Measurements from ENCODE around the gene MTHFD2L.
"Not testable (repeated sequence)": the region's sequence is repeated elsewhere in the genome, so short reads cannot be mapped to it uniquely, and the experiment has no call there.

Gene MTHFD2L

DNA sequence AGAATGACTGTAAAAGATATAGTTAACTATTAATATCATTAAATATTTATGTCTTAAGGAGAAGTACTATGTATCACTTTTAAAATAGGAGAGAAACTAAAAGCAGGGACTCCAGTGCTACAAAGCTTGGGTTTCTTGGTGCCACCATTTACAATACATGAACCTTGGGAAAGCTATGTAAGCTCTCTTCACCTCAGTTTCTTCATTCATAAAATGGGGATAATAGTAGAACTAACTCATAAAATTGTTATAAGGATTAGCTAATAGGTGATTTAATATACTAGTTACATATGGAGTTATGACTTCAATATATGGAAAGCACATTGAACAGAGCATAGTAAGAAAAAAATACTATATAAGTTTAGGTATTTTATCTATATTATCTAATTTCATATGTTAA lies 174.0 kb downstream of the MTHFD2L start:
- no peaks in the 10 kb centered on the region for H3K4me1 ChIP-seq

DNA sequence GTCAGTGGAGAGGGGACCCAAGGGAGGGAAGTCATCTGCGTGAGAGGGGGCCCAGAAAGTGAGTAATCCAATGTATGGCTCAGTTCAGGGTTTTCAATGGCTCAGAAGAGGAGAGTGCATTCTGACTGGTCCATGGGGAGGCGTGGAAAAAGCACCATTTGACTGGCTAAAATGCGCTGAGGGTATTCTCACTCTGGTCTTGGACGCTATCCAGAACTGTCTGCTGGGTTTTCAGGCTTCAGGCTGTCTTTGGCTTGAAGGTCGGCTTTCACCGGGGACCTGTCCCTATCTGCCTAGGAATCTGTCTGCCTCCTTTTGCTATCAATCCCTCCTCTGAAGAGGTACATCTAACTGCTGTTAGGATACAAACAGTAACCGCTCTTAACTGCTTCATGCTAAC lies 176.7 kb downstream of the MTHFD2L start:
- H3K4me3 ChIP-seq (ENCODE audit: low read depth, low read length): no peak overlapping the region
- H3K36me3 ChIP-seq: no peaks in the 10 kb centered on the region
- no peaks in the 10 kb centered on the region for H3K9me3 ChIP-seq
- no peaks in the 10 kb centered on the region for H3K4me1 ChIP-seq
- no peak for DNase-seq
- peaks cover 7% of the 10 kb centered on the region for H3K27me3 ChIP-seq
- no peak for TF ChIP-seq CTCF (IDR thresholded peaks at IDR 0.05; ENCODE audit: low read depth, low read length)

More for the DNA sequence above, 174.0 kb downstream of the MTHFD2L start:
- Histone ChIP-seq H3K4me3 (ENCODE audit: low read depth, low read length) (no peak overlapping the region), H3K36me3 (no peaks in the 10 kb centered on the region), H3K9me3 (no peaks in the 10 kb centered on the region), H3K27me3 (peaks cover 7% of the 10 kb centered on the region)
- no peak for TF ChIP-seq CTCF (IDR thresholded peaks at IDR 0.05; ENCODE audit: low read depth, low read length)
- no peak for DNase-seq

DNA sequence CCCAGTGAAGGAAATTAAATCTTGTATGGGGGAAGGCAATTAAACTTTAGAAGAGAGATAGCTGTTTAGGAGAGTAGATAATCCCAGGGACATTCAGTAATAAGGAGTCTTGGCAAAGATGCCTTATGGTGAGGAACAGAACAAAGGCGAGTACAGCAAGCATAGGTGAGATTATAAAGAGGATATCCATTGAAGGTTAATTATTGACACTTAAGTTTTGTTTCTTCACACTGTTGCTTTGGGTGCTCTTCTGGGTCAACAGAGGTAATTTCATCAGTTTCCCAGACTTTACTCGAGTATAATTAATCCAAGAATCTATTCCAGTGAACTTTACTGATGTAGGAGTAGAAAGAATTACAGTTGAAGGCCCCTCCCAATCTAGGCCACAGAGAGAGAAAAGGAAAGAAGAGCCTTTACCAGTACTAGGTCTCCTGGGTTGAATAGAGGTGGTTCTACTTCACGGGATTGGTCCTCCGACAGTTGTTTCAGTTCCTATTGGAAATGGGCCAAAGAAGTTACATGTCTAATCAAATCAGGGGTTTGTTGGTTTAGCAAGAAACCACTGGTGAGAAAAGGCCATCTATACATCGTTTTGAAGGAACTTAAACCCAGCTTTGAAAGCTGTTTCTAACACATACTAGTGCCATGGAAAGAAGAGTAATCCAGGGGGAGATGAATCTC lies 177.6 kb downstream of the MTHFD2L start:
- no peaks in the 10 kb centered on the region for H3K36me3 ChIP-seq
- peaks cover 7% of the 10 kb centered on the region for H3K27me3 ChIP-seq
- no peaks in the 10 kb centered on the region for H3K4me1 ChIP-seq
- H3K9me3 ChIP-seq: no peaks in the 10 kb centered on the region
- no peak overlapping the region for H3K4me3 ChIP-seq (ENCODE audit: low read depth, low read length)
- no peak for DNase-seq
- no peak for TF ChIP-seq CTCF (IDR thresholded peaks at IDR 0.05; ENCODE audit: low read depth, low read length)

DNA sequence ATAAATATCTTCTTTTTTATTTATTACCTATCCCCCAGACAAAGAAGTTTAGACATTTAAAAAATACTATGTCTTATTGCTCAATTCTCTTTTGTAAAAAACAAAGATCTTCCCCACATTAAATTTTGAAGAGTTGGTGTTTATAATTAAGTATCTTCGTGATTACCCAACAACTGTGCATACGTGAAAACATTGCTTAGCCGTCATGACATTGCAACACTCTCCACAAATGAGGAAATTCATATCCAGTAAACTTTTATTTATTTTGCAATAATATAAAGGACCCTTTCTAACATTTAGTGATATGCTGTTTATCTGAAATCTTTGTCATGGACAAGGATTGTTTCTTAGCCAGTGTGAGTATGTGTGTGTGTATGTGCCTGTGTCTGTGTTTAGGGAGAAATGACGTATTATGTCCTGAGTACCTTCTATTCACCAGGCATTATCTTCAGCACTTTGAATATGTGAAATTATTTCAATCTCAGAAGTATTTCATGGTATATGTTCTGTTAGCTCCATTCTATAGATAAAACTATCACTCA lies 180.9 kb downstream of the MTHFD2L start:
- no peaks in the 10 kb centered on the region for H3K36me3 ChIP-seq
- peaks cover 5% of the 10 kb centered on the region for H3K27me3 ChIP-seq
- DNase-seq: no peak
- no peak for TF ChIP-seq CTCF (IDR thresholded peaks at IDR 0.05; ENCODE audit: low read depth, low read length)
- no peak overlapping the region for H3K4me3 ChIP-seq (ENCODE audit: low read depth, low read length)
- H3K9me3 ChIP-seq: no peaks in the 10 kb centered on the region
- H3K4me1 ChIP-seq: no peaks in the 10 kb centered on the region

GRCh38 chr4:74339501-74339900 lies 181.6 kb downstream of the MTHFD2L start:
- no peak for DNase-seq
- H3K9me3 ChIP-seq: no peaks in the 10 kb centered on the region
- H3K27me3 ChIP-seq: no peaks in the 10 kb centered on the region
- H3K4me1 ChIP-seq: no peaks in the 10 kb centered on the region
- H3K36me3 ChIP-seq: no peaks in the 10 kb centered on the region
- TF ChIP-seq CTCF (IDR thresholded peaks at IDR 0.05; ENCODE audit: low read depth, low read length): no peak
- H3K4me3 ChIP-seq (ENCODE audit: low read depth, low read length): no peak overlapping the region

GRCh38 chr4:74340421-74340820 lies 182.5 kb downstream of the MTHFD2L start:
- not testable (repeated sequence) for H3K4me3 ChIP-seq (ENCODE audit: low read depth, low read length); H3K4me1 ChIP-seq; H3K9me3 ChIP-seq; H3K36me3 ChIP-seq; H3K27me3 ChIP-seq; DNase-seq
